Measurements from ENCODE around the gene KCNG2.

- no peak for TF ChIP-seq EP300 (IDR thresholded peaks at IDR 0.05; ENCODE audit: borderline replicate concordance in 1 of 2, low read depth in 1 of 2, low read length in 1 of 2)
- TF ChIP-seq EZH2phosphoT487 (IDR thresholded peaks at IDR 0.05; ENCODE audit: borderline replicate concordance, low read depth): no peak
- TF ChIP-seq RFX5 (IDR thresholded peaks at IDR 0.05; ENCODE audit: low read length): no peak
- no peak for TF ChIP-seq POLR2AphosphoS5 (IDR thresholded peaks at IDR 0.05; ENCODE audit: low read depth, low read length)
- TF ChIP-seq USF2 (IDR thresholded peaks at IDR 0.05; ENCODE audit: borderline replicate concordance, low read depth, low read length): no peak
- TF ChIP-seq CHD2 (IDR thresholded peaks at IDR 0.05; ENCODE audit: low read length, partially characterized antibody): no peak
- no peak for TF ChIP-seq CTCF (IDR thresholded peaks at IDR 0.05)
- TF ChIP-seq GATA2 (CRISPR knock-in tag; IDR thresholded peaks at IDR 0.05): no peak
Measured at GRCh38 chr18:79934311-79935097, 136.8 kb downstream of the KCNG2 start.

Data from SK-N-SH (cell line).